NCI-H2196 treated with DMSO at 0.1 percent for 48 hours (cell line): ENCODE measurements around the gene SAMD11.
"Not testable (repeated sequence)": the region's sequence is repeated elsewhere in the genome, so short reads cannot be mapped to it uniquely, and the experiment has no call there.

Source experiments
- DNase-seq: peaks from one replicate; lab custom pipeline; 2025; ENCODE audit not compliant: unreplicated experiment; lab: John Stamatoyannopoulos, UW

SAMD11 gene

GRCh38 chr1:923131-923990, at the start of gene SAMD11:
Gene SAMD11 (plus strand): TSS chr1:923923. CDS start chr1:924432, 509 bp downstream.
- peak; percentile 55 for DNase-seq

GRCh38 chr1:876428-877208, 47.1 kb upstream of the SAMD11 start:
- not testable (repeated sequence) for DNase-seq

- peak; percentile 7 for DNase-seq
Measured at GRCh38 chr1:877209-877986, 46.3 kb upstream of the SAMD11 start.

GRCh38 chr1:880511-880910, 43.2 kb upstream of the SAMD11 start:
- not testable (repeated sequence) for DNase-seq

- DNase-seq: not testable (repeated sequence)
Measured at GRCh38 chr1:880915-881314, 42.8 kb upstream of the SAMD11 start.

- DNase-seq: no peak
Measured at GRCh38 chr1:886311-886710, 37.4 kb upstream of the SAMD11 start.

- DNase-seq: no peak
Measured at GRCh38 chr1:886760-887159, 37.0 kb upstream of the SAMD11 start.

- no peak for DNase-seq
Measured at GRCh38 chr1:888297-888696, 35.4 kb upstream of the SAMD11 start.

- DNase-seq: not testable (repeated sequence)
Measured at GRCh38 chr1:889774-890173, 33.9 kb upstream of the SAMD11 start.

GRCh38 chr1:890234-890633, 33.5 kb upstream of the SAMD11 start:
- not testable (repeated sequence) for DNase-seq

- DNase-seq: no peak
Measured at GRCh38 chr1:890661-891060, 33.1 kb upstream of the SAMD11 start.

- no peak for DNase-seq
Measured at GRCh38 chr1:897226-897625, 26.5 kb upstream of the SAMD11 start.

- DNase-seq: not testable (repeated sequence)
Measured at GRCh38 chr1:897951-898350, 25.8 kb upstream of the SAMD11 start.

GRCh38 chr1:899636-900317, 23.9 kb upstream of the SAMD11 start:
- DNase-seq: no peak

- DNase-seq: no peak
Measured at GRCh38 chr1:901108-901859, 22.4 kb upstream of the SAMD11 start.

- DNase-seq: no peak
Measured at GRCh38 chr1:902802-903201, 20.9 kb upstream of the SAMD11 start.

GRCh38 chr1:903305-903704, 20.4 kb upstream of the SAMD11 start:
- DNase-seq: no peak

- no peak for DNase-seq
Measured at GRCh38 chr1:903721-904271, 19.9 kb upstream of the SAMD11 start.

- DNase-seq: peak; percentile 74
Measured at GRCh38 chr1:904310-904950, 19.3 kb upstream of the SAMD11 start.
